HG03442 (cell line): ENCODE data around the gene ATP11A.

Experiments used
- ATAC-seq: cut with Tn5 transposase; IDR thresholded peaks from one replicate; pipeline ENCODE4 v1.9.1; 2021; ENCODE audit warnings: mild to moderate bottlenecking, moderate library complexity; ENCODE audit not compliant: unreplicated experiment

ATP11A gene

GRCh38 chr13:112690283-112690929, 568 bp downstream of the ATP11A start:
- peak; percentile 20 for ATAC-seq

GRCh38 chr13:112692104-112692503, 2.3 kb downstream of the ATP11A start:
- ATAC-seq: no peak

GRCh38 chr13:112692586-112692985, 2.7 kb downstream of the ATP11A start:
- ATAC-seq: no peak

GRCh38 chr13:112693831-112694497, 4.1 kb downstream of the ATP11A start:
- ATAC-seq: no peak

- no peak for ATAC-seq
These were observed 5.3 kb downstream of the ATP11A start for GRCh38 chr13:112695121-112695520.

- no peak for ATAC-seq
These were observed 6.4 kb downstream of the ATP11A start for GRCh38 chr13:112696001-112696868.

- ATAC-seq: no peak
These were observed 7.1 kb downstream of the ATP11A start for GRCh38 chr13:112696869-112697465.

GRCh38 chr13:112697756-112698655, 8.2 kb downstream of the ATP11A start:
- no peak for ATAC-seq

- ATAC-seq: no peak
These were observed 9.6 kb downstream of the ATP11A start for GRCh38 chr13:112699322-112699918.

GRCh38 chr13:112700291-112701060, 10.6 kb downstream of the ATP11A start:
- no peak for ATAC-seq

- ATAC-seq: no peak
These were observed 12.6 kb downstream of the ATP11A start for GRCh38 chr13:112702341-112702985.

- ATAC-seq: no peak
These were observed 13.1 kb downstream of the ATP11A start for GRCh38 chr13:112702986-112703379.

- no peak for ATAC-seq
These were observed 13.8 kb downstream of the ATP11A start for GRCh38 chr13:112703449-112704284.

GRCh38 chr13:112704308-112705145, 14.7 kb downstream of the ATP11A start:
- no peak for ATAC-seq

GRCh38 chr13:112705286-112705685, 15.4 kb downstream of the ATP11A start:
- ATAC-seq: no peak

- no peak for ATAC-seq
These were observed 16.3 kb downstream of the ATP11A start for GRCh38 chr13:112706171-112706570.
